Measurements from ENCODE around the gene ZNF436. TPM values are rescaled to one million over a fixed set of nuclear protein-coding genes. Genes with fewer than 3 reads are reported as not detected.

The ZNF436 gene
- total and polyA plus RNA-seq, 2 experiments from 2014 or later: 25.3 to 52.1 TPM

DNA sequence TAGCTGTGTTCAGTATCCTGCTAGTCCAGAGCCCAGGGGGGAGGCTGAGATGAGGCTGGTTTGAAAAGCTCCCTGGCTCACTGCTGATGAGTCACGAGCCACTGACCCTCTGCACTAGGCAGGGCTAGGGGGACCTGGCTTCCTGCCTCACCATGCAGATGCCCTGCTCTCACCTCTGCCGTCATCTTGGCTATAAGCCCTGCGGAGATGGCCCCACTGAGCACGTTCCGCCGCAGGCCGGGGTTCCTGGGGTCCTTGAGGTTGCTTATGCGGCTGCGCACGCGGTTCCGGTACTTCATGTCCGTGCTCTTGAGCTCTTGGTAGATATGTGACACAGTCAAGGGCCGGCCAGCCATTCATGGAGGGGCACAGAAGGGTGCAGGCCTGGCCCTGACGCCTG, 24.1 kb upstream of the ZNF436 start:
- DNase-seq (ENCODE audit: low read depth in 1 of 2, low spot score in 1 of 2): peak in 1 of 2 donors; percentile 94
- Histone ChIP-seq H3K4me1 (ENCODE audit: low read depth) (peaks cover 29% of the 10 kb centered on the region), H3K4me3 (no peak overlapping the region), H3K27ac (peak overlapping the region; percentile 94), H3K27me3 (no peaks in the 10 kb centered on the region), H3K9me3 (ENCODE audit: low read depth) (no peaks in the 10 kb centered on the region), H3K36me3 (peaks cover 5% of the 10 kb centered on the region)
- TF ChIP-seq, protein P1, sequence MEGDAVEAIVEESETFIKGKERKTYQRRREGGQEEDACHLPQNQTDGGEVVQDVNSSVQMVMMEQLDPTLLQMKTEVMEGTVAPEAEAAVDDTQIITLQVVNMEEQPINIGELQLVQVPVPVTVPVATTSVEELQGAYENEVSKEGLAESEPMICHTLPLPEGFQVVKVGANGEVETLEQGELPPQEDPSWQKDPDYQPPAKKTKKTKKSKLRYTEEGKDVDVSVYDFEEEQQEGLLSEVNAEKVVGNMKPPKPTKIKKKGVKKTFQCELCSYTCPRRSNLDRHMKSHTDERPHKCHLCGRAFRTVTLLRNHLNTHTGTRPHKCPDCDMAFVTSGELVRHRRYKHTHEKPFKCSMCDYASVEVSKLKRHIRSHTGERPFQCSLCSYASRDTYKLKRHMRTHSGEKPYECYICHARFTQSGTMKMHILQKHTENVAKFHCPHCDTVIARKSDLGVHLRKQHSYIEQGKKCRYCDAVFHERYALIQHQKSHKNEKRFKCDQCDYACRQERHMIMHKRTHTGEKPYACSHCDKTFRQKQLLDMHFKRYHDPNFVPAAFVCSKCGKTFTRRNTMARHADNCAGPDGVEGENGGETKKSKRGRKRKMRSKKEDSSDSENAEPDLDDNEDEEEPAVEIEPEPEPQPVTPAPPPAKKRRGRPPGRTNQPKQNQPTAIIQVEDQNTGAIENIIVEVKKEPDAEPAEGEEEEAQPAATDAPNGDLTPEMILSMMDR (IDR thresholded peaks at IDR 0.05; ENCODE audit: low read depth, low read length): no peak

DNA sequence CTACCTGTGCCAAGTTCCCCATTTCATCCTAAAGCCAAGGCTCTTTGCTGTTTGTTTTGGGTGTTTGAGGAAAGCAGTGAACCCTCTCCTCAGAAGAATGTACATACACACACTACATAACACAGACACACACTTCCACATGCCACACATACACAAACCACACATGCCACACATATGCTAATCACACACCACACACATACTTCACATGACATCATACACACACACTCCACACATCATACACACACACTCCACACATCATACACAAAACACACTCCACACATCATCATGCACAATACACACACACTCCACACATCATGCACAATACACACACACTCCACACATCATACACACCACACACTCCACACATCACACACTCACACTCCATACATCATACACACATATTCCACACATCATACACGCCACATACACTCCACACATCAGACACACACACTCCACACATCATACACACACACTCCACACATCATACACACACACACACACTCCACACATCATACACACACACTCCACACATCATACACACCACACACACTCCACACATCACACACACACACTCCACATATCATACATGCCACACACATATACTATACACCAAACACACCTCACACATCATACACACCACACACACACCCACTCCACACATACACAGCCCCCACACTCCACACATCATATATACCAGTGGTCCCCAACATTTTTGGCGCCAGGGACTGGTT, 22.7 kb upstream of the ZNF436 start:
- Histone ChIP-seq H3K4me1 (ENCODE audit: low read depth) (peaks cover 29% of the 10 kb centered on the region), H3K27ac (no peak overlapping the region), H3K27me3 (no peaks in the 10 kb centered on the region), H3K9me3 (ENCODE audit: low read depth) (no peaks in the 10 kb centered on the region), H3K4me3 (no peak overlapping the region), H3K36me3 (peaks cover 5% of the 10 kb centered on the region)
- no peak for DNase-seq (ENCODE audit: low read depth in 1 of 2, low spot score in 1 of 2)
- TF ChIP-seq, protein P1 (IDR thresholded peaks at IDR 0.05; ENCODE audit: low read depth, low read length): no peak

DNA sequence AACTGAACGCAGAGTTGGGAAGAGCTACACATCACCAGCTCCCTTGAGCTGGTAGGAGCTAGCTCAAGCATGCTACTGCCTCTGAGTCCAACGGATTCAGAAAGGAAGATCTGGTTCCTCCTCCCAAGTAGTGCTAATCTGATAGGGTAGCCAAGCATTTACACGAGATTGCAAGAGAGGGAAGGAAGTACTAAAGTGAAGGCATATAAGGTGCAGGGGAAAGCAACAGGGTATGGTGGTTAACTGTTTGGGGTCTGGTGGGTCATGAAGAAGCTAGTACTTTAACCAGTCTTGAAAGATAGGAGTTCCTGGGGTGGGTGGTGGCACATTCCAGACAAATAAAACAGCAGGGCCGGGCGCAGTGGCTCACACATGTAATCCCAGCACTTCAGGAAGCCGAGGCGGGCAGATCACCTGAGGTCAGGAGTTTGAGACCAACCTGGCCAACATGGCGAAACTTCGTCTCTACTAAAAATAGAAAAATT, 20.2 kb upstream of the ZNF436 start:
- Histone ChIP-seq H3K4me3 (no peak overlapping the region), H3K27me3 (peaks cover 2% of the 10 kb centered on the region), H3K4me1 (ENCODE audit: low read depth) (peaks cover 16% of the 10 kb centered on the region), H3K27ac (peak overlapping the region; percentile 16), H3K36me3 (peaks cover 5% of the 10 kb centered on the region), H3K9me3 (ENCODE audit: low read depth) (no peaks in the 10 kb centered on the region)
- TF ChIP-seq, protein P1 (IDR thresholded peaks at IDR 0.05; ENCODE audit: low read depth, low read length): no peak
- no peak for DNase-seq (ENCODE audit: low read depth in 1 of 2, low spot score in 1 of 2)

DNA sequence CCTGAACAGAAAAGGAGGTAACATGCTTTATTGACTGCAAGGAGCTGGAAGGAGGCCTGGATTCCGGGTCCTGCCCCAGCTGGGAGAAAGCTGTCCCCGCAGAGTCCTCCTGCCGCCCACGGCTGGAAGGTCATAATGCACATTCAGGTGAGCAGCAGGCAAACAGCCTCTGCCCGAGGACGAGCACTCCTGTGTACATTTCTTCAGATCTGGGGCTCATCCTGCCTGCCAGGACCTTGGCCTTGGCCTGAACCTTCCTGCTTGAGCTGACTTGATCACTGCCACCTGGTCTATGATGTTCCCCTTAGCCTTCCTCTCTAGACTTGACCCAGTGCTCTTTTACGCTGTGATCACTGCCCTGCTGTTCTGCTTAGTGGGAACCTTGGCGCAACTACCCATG, 17.9 kb upstream of the ZNF436 start:
- Histone ChIP-seq H3K4me1 (ENCODE audit: low read depth) (no peaks in the 10 kb centered on the region), H3K27ac (no peak overlapping the region), H3K4me3 (no peak overlapping the region), H3K9me3 (ENCODE audit: low read depth) (no peaks in the 10 kb centered on the region), H3K27me3 (peaks cover 2% of the 10 kb centered on the region), H3K36me3 (peaks cover 11% of the 10 kb centered on the region)
- TF ChIP-seq, protein P1 (IDR thresholded peaks at IDR 0.05; ENCODE audit: low read depth, low read length): no peak
- no peak for DNase-seq (ENCODE audit: low read depth in 1 of 2, low spot score in 1 of 2)

DNA sequence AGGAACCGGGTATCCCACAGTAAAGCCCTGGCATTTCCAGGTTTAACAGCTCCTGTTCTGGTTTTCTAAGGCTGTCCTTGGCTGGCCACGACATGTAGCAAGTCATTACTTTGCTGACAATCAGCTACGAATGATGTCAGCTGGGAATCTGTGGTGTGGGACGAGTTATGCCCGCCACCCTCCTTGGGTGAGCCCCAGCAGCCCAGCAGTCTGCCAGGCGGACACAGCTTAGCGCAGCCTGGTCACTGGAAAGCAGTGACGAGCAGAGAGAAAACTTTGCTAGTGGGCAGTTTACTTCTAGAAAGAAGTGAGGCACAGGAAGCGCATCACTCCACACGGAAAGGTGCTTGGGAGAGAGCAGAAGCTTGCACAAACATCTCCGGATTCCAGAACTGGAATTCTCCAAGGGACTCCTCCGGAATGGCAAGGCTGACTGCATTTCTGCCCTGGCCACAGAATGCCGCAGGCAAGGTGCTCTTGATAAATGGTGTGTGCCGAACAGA, 15.5 kb upstream of the ZNF436 start:
- Histone ChIP-seq H3K27ac (no peak overlapping the region), H3K4me1 (ENCODE audit: low read depth) (no peaks in the 10 kb centered on the region), H3K4me3 (no peak overlapping the region), H3K36me3 (peaks cover 18% of the 10 kb centered on the region), H3K27me3 (peaks cover 2% of the 10 kb centered on the region), H3K9me3 (ENCODE audit: low read depth) (no peaks in the 10 kb centered on the region)
- peak in 1 of 2 donors; percentile 51 for DNase-seq (ENCODE audit: low read depth in 1 of 2, low spot score in 1 of 2)
- TF ChIP-seq, protein P1 (IDR thresholded peaks at IDR 0.05; ENCODE audit: low read depth, low read length): no peak
